Neural cell (in vitro differentiated cells): ENCODE measurements around the gene PRAC1. TPM values are rescaled to one million over a fixed set of nuclear protein-coding genes. Genes with fewer than 3 reads are reported as not detected.

Experiments used
- H2AFZ ChIP-seq: fragments of 200-600, 300-800 bp; sonication (generic), shearing (Covaris generic); 2 replicates; pipeline ENCODE4 v1.6.0; 2014; ENCODE audit warnings: low read depth, mild to moderate bottlenecking, antibody characterized with exemption, low read length, moderate library complexity
- H3F3A ChIP-seq: fragments of 200-600 bp; shearing (Covaris generic); 2 replicates; pipeline ENCODE4 v1.6.1; 2016; ENCODE audit warnings: mild to moderate bottlenecking, moderate library complexity, mixed read lengths, antibody characterized with exemption, low read length; ENCODE audit not compliant: insufficient read depth, poor library complexity, severe bottlenecking
- H3K27ac ChIP-seq: fragments of 200-600, 300-800 bp; sonication (generic), shearing (Covaris generic); 2 replicates; pipeline ENCODE4 v1.5.1; 2014; ENCODE audit warnings: mild to moderate bottlenecking, low read length, moderate library complexity
- H3K27me3 ChIP-seq: fragments of 300-800, 200-600 bp; sonication (generic), shearing (Covaris generic); 2 replicates; pipeline ENCODE4 v1.6.0; 2014; ENCODE audit warnings: mild to moderate bottlenecking, low read depth, low read length, moderate library complexity; ENCODE audit not compliant: insufficient read depth
- H3K36me3 ChIP-seq: fragments of 300-800, 200-600 bp; sonication (generic), shearing (Covaris generic); 2 replicates; pipeline ENCODE4 v1.5.1; 2014; ENCODE audit warnings: mild to moderate bottlenecking, antibody characterized with exemption, low read length, moderate library complexity; ENCODE audit not compliant: insufficient read depth
- H3K4me2 ChIP-seq: fragments of 300-800, 200-600 bp; sonication (generic), shearing (Covaris generic); 2 replicates; pipeline ENCODE4 v1.6.0; 2014; ENCODE audit warnings: mild to moderate bottlenecking, low read length
- H3K4me3 ChIP-seq: fragments of 300-800, 200-600 bp; sonication (generic), shearing (Covaris generic); 2 replicates; pipeline ENCODE4 v1.5.1; 2014; ENCODE audit warnings: mild to moderate bottlenecking, low read length, moderate library complexity
- H3K79me2 ChIP-seq: fragments of 200-600 bp; shearing (Covaris generic); replicated peaks from 2 replicates; pipeline ENCODE4 v1.6.0; 2014; ENCODE audit warnings: mild to moderate bottlenecking, low read length, moderate library complexity; ENCODE audit not compliant: insufficient read depth
- H3K9ac ChIP-seq: fragments of 300-800, 200-600 bp; sonication (generic), shearing (Covaris generic); 2 replicates; pipeline ENCODE4 v1.6.1; 2016; ENCODE audit warnings: mild to moderate bottlenecking, low read length, mixed read lengths
- H3K9me2 ChIP-seq: fragments of 200-600 bp; shearing (Covaris generic); 2 replicates; pipeline ENCODE4 v1.6.1; 2016; ENCODE audit warnings: mild to moderate bottlenecking, low read length, mixed read lengths; ENCODE audit not compliant: insufficient read depth
- H3K9me3 ChIP-seq: fragments of 200-600, 300-800 bp; sonication (generic), shearing (Covaris generic); 2 replicates; pipeline ENCODE4 v1.6.1; 2016; ENCODE audit warnings: mild to moderate bottlenecking, mixed run types, low read length, moderate library complexity, mixed read lengths
- H4K20me1 ChIP-seq: fragments of 200-600 bp; shearing (Covaris generic); 2 replicates; pipeline ENCODE4 v1.6.1; 2016; ENCODE audit warnings: mild to moderate bottlenecking, mixed run types; ENCODE audit not compliant: insufficient read depth
- CTCF ChIP-seq: fragments of 450-650 bp; IDR thresholded peaks from 2 replicates; pipeline ENCODE4 v1.5.1; 2014; ENCODE audit warnings: antibody characterized with exemption, mild to moderate bottlenecking, moderate library complexity; ENCODE audit not compliant: poor library complexity, severe bottlenecking
- EP300 ChIP-seq: fragments of 450-650 bp; conservative IDR thresholded peaks from 2 replicates; pipeline ENCODE4 v1.6.1; 2014; ENCODE audit warnings: antibody characterized with exemption, mild to moderate bottlenecking, moderate library complexity; ENCODE audit not compliant: poor library complexity, severe bottlenecking
- EZH2 ChIP-seq: fragments of 200-600, 300-800 bp; shearing (Covaris generic), sonication (generic); IDR thresholded peaks from 2 replicates; pipeline ENCODE4 v1.6.1; 2014; ENCODE audit warnings: antibody characterized with exemption, low read length, borderline replicate concordance, mild to moderate bottlenecking; ENCODE audit not compliant: insufficient read depth, poor library complexity, severe bottlenecking
- MXI1 ChIP-seq: fragments of 450-650 bp; conservative IDR thresholded peaks from 2 replicates; pipeline ENCODE4 v1.6.1; 2014; ENCODE audit warnings: antibody characterized with exemption, mild to moderate bottlenecking; ENCODE audit not compliant: poor library complexity, severe bottlenecking
- POLR2AphosphoS5 ChIP-seq: IDR thresholded peaks from 2 replicates; pipeline ENCODE4 v1.6.1; 2012
- RAD21 ChIP-seq: fragments of 450-650 bp; conservative IDR thresholded peaks from 2 replicates; pipeline ENCODE4 v1.6.1; 2014; ENCODE audit warnings: antibody characterized with exemption, mild to moderate bottlenecking, moderate library complexity
- SMC3 ChIP-seq: fragments of 450-650 bp; conservative IDR thresholded peaks from 2 replicates; pipeline ENCODE4 v1.6.1; 2014; ENCODE audit warnings: antibody characterized with exemption, mild to moderate bottlenecking, moderate library complexity; ENCODE audit not compliant: poor library complexity
- TAF1 ChIP-seq: IDR thresholded peaks from 2 replicates; pipeline ENCODE4 v1.6.1; 2012; ENCODE audit warnings: low read depth
- polyA plus RNA-seq: library from polyadenylated mRNA; depleted of rRNA; stranded (reverse); fragments of >200 nt; gene quantifications from 2 replicates; pipeline ENCODE4 v1.2.3, GENCODE V29; 2014
- TF ChIP-seq, protein P1 (sequence below): IDR thresholded peaks from 2 replicates; pipeline ENCODE4 v1.6.1; 2012; ENCODE audit warnings: borderline replicate concordance

PRAC1 gene
- polyA plus RNA-seq, 1 donor from 2014 or later = not detected

DNA sequence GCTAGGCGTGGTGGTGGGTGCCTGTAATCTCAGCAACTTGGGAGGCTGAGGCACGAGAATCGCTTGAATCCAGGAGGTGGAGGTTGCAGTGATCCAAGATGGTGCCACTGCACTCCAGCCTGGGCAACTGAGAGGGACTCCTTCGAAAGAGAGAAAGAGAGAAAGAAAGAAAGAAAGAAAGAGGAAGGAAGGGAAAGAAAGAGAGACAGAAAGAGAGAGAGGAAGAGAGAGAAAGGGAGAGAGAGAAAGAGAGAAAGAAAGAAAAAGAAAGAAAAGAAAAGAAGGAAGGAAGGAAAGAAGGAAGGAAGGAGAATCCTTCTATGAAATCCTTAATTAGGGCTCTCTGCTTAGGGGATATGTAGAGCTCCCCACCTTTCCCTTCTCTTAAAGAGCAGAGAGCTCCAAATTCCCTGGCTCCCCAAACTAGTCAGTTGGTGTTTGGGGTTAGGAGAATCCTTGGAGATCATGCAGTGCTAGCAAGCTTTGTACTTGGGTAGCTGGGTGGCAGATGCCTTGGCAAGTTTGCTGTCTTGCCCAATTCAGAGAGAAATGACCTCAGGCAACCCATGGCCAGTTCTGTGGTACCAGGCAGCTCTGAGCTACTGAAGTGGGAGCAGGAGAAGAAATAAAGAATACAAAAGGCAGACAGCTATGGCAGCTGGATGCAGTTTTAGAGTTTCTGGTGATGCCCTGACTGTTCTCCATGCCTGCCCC, 15.2 kb upstream of the PRAC1 start:
- no peaks in the 10 kb centered on the region for H3K9me2 ChIP-seq
- H4K20me1 ChIP-seq = no peaks in the 10 kb centered on the region
- H3K27me3 ChIP-seq = peaks cover 99% of the 10 kb centered on the region
- H3K9ac ChIP-seq = no peak overlapping the region
- no peaks in the 10 kb centered on the region for H3K79me2 ChIP-seq
- H3K4me3 ChIP-seq = no peak overlapping the region
- H3K9me3 ChIP-seq = peaks cover 4% of the 10 kb centered on the region
- no peaks in the 10 kb centered on the region for H3F3A ChIP-seq
- TF ChIP-seq EZH2 (no peak), MXI1 (no peak), POLR2AphosphoS5 (no peak), TAF1 (no peak), SMC3 (no peak), EP300 (no peak), CTCF (no peak), RAD21 (no peak)
- TF ChIP-seq, protein P1, sequence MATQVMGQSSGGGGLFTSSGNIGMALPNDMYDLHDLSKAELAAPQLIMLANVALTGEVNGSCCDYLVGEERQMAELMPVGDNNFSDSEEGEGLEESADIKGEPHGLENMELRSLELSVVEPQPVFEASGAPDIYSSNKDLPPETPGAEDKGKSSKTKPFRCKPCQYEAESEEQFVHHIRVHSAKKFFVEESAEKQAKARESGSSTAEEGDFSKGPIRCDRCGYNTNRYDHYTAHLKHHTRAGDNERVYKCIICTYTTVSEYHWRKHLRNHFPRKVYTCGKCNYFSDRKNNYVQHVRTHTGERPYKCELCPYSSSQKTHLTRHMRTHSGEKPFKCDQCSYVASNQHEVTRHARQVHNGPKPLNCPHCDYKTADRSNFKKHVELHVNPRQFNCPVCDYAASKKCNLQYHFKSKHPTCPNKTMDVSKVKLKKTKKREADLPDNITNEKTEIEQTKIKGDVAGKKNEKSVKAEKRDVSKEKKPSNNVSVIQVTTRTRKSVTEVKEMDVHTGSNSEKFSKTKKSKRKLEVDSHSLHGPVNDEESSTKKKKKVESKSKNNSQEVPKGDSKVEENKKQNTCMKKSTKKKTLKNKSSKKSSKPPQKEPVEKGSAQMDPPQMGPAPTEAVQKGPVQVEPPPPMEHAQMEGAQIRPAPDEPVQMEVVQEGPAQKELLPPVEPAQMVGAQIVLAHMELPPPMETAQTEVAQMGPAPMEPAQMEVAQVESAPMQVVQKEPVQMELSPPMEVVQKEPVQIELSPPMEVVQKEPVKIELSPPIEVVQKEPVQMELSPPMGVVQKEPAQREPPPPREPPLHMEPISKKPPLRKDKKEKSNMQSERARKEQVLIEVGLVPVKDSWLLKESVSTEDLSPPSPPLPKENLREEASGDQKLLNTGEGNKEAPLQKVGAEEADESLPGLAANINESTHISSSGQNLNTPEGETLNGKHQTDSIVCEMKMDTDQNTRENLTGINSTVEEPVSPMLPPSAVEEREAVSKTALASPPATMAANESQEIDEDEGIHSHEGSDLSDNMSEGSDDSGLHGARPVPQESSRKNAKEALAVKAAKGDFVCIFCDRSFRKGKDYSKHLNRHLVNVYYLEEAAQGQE = no peak
- H3K27ac ChIP-seq = no peak overlapping the region
- no peak overlapping the region for H2AFZ ChIP-seq
- H3K4me2 ChIP-seq = no peak overlapping the region
- no peaks in the 10 kb centered on the region for H3K36me3 ChIP-seq

GRCh38 chr17:48735062-48735351, 12.7 kb upstream of the PRAC1 start:
- no peak overlapping the region for H3K4me3 ChIP-seq
- no peaks in the 10 kb centered on the region for H3K79me2 ChIP-seq
- H2AFZ ChIP-seq = no peak overlapping the region

More at GRCh38 chr17:48735062-48735351, 12.7 kb upstream of the PRAC1 start:
- no peak overlapping the region for H3K9ac ChIP-seq
- peaks cover 100% of the 10 kb centered on the region for H3K27me3 ChIP-seq
- H3K36me3 ChIP-seq = no peaks in the 10 kb centered on the region
- H3K27ac ChIP-seq = no peak overlapping the region
- no peak for TF ChIP-seq CTCF
- TF ChIP-seq, protein P1 = no peak
- no peak for TF ChIP-seq TAF1
- TF ChIP-seq MXI1 = no peak
- TF ChIP-seq POLR2AphosphoS5 = no peak
- TF ChIP-seq SMC3 = no peak
- TF ChIP-seq EZH2 = no peak
- TF ChIP-seq EP300 = no peak
- TF ChIP-seq RAD21 = no peak
- no peaks in the 10 kb centered on the region for H4K20me1 ChIP-seq
- H3F3A ChIP-seq = no peaks in the 10 kb centered on the region
- no peak overlapping the region for H3K4me2 ChIP-seq
- H3K9me3 ChIP-seq = peaks cover 4% of the 10 kb centered on the region
- no peaks in the 10 kb centered on the region for H3K9me2 ChIP-seq
